ENCODE data around the gene C1orf21.
A peak's percentile ranks its signal among the peaks of the same experiment; 100 is the strongest.

C1orf21 gene

GRCh38 chr1:184437291-184437690 is 50.5 kb downstream of the C1orf21 start:
- Histone ChIP-seq H3K9me3 (ENCODE audit: control insufficient read depth in 1 of 2, low read length in 2 of 2) (no peaks in the 10 kb centered on the region), H3K27ac (ENCODE audit: low read depth, low read length) (no peak overlapping the region), H3K4me1 (ENCODE audit: control insufficient read depth in 1 of 2, insufficient read depth in 2 of 2, low read length in 2 of 2) (peaks cover 24 to 27% of the 10 kb centered on the region in 2 donors), H3K9ac (ENCODE audit: low read depth in 1 of 2, low read length in 2 of 2) (no peak overlapping the region), H3K27me3 (ENCODE audit: control insufficient read depth in 1 of 2, insufficient read depth in 2 of 2, low read length in 2 of 2) (no peaks in the 10 kb centered on the region), H3K4me3 (ENCODE audit: low read depth in 1 of 2, low read length in 2 of 2) (peak overlapping the region in 1 of 2 donors; percentile 30), H3K36me3 (ENCODE audit: control insufficient read depth in 1 of 2, insufficient read depth in 2 of 2, low read length in 2 of 2) (no peaks in the 10 kb centered on the region)

DNA sequence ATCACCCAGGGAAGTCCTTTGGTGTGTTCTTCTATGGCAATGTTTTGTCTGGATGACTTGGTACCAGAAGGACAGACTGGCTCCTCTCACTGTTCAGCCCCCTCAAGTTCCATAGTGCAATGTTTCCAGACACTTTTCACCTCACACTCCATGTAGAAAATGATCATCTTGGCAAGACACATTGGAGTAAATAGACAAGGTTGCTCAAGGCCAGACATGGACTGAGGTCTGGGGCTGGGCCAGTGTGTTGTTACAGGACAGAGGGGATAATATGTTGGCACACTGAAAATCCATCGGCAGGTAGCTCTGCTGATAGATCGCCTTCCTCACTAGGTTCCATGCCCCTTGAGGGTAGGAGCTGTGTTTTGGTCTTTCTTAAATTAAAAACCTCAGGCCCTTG is 51.5 kb downstream of the C1orf21 start:
- Histone ChIP-seq H3K4me1 (ENCODE audit: control insufficient read depth in 1 of 2, insufficient read depth in 2 of 2, low read length in 2 of 2) (peaks cover 33 to 36% of the 10 kb centered on the region in 2 donors), H3K27ac (ENCODE audit: low read depth, low read length) (no peak overlapping the region)

GRCh38 chr1:184442260-184442659 is 55.4 kb downstream of the C1orf21 start:
- H3K27me3 ChIP-seq (ENCODE audit: control insufficient read depth in 1 of 2, insufficient read depth in 2 of 2, low read length in 2 of 2): no peaks in the 10 kb centered on the region
- no peaks in the 10 kb centered on the region for H3K9me3 ChIP-seq (ENCODE audit: control insufficient read depth in 1 of 2, low read length in 2 of 2)
- H3K27ac ChIP-seq (ENCODE audit: low read depth, low read length): no peak overlapping the region
- H3K4me3 ChIP-seq (ENCODE audit: low read depth in 1 of 2, low read length in 2 of 2): no peak overlapping the region
- H3K9ac ChIP-seq (ENCODE audit: low read depth in 1 of 2, low read length in 2 of 2): no peak overlapping the region
- H3K4me1 ChIP-seq (ENCODE audit: control insufficient read depth in 1 of 2, insufficient read depth in 2 of 2, low read length in 2 of 2): peaks cover 23 to 33% of the 10 kb centered on the region in 2 donors
- H3K36me3 ChIP-seq (ENCODE audit: control insufficient read depth in 1 of 2, insufficient read depth in 2 of 2, low read length in 2 of 2): no peaks in the 10 kb centered on the region

More for the DNA sequence above, 51.5 kb downstream of the C1orf21 start:
- Histone ChIP-seq H3K9me3 (ENCODE audit: control insufficient read depth in 1 of 2, low read length in 2 of 2) (no peaks in the 10 kb centered on the region), H3K36me3 (ENCODE audit: control insufficient read depth in 1 of 2, insufficient read depth in 2 of 2, low read length in 2 of 2) (no peaks in the 10 kb centered on the region), H3K9ac (ENCODE audit: low read depth in 1 of 2, low read length in 2 of 2) (no peak overlapping the region), H3K27me3 (ENCODE audit: control insufficient read depth in 1 of 2, insufficient read depth in 2 of 2, low read length in 2 of 2) (no peaks in the 10 kb centered on the region), H3K4me3 (ENCODE audit: low read depth in 1 of 2, low read length in 2 of 2) (no peak overlapping the region)

GRCh38 chr1:184443201-184443600 is 56.4 kb downstream of the C1orf21 start:
- no peak overlapping the region for H3K9ac ChIP-seq (ENCODE audit: low read depth in 1 of 2, low read length in 2 of 2)
- H3K4me3 ChIP-seq (ENCODE audit: low read depth in 1 of 2, low read length in 2 of 2): no peak overlapping the region
- no peak overlapping the region for H3K27ac ChIP-seq (ENCODE audit: low read depth, low read length)
- no peaks in the 10 kb centered on the region for H3K27me3 ChIP-seq (ENCODE audit: control insufficient read depth in 1 of 2, insufficient read depth in 2 of 2, low read length in 2 of 2)
- H3K9me3 ChIP-seq (ENCODE audit: control insufficient read depth in 1 of 2, low read length in 2 of 2): no peaks in the 10 kb centered on the region
- H3K4me1 ChIP-seq (ENCODE audit: control insufficient read depth in 1 of 2, insufficient read depth in 2 of 2, low read length in 2 of 2): peaks cover 20 to 29% of the 10 kb centered on the region in 2 donors
- no peaks in the 10 kb centered on the region for H3K36me3 ChIP-seq (ENCODE audit: control insufficient read depth in 1 of 2, insufficient read depth in 2 of 2, low read length in 2 of 2)

DNA sequence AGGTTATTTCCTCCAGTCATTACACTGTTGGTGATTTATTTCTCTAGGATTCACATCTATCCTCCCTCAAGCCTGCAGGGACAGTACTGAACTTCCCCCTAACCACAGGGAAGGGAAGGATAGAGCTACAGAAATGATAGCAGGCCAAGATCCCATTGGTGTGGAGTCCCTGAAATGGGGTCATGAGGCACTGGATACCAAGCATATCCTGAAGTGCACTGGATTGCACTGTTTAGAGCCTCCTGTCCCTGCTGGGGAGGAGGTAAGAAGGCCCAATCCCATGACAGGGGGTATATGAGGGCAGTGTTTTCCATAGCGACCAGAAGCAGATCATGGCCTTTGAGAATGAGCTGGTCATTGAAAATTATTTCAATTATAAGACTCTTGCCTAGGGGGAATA is 56.8 kb downstream of the C1orf21 start:
- Histone ChIP-seq H3K4me3 (ENCODE audit: low read depth in 1 of 2, low read length in 2 of 2) (no peak overlapping the region), H3K4me1 (ENCODE audit: control insufficient read depth in 1 of 2, insufficient read depth in 2 of 2, low read length in 2 of 2) (peaks cover 20 to 25% of the 10 kb centered on the region in 2 donors), H3K27ac (ENCODE audit: low read depth, low read length) (no peak overlapping the region), H3K9me3 (ENCODE audit: control insufficient read depth in 1 of 2, low read length in 2 of 2) (no peaks in the 10 kb centered on the region), H3K36me3 (ENCODE audit: control insufficient read depth in 1 of 2, insufficient read depth in 2 of 2, low read length in 2 of 2) (no peaks in the 10 kb centered on the region), H3K9ac (ENCODE audit: low read depth in 1 of 2, low read length in 2 of 2) (no peak overlapping the region), H3K27me3 (ENCODE audit: control insufficient read depth in 1 of 2, insufficient read depth in 2 of 2, low read length in 2 of 2) (no peaks in the 10 kb centered on the region)

DNA sequence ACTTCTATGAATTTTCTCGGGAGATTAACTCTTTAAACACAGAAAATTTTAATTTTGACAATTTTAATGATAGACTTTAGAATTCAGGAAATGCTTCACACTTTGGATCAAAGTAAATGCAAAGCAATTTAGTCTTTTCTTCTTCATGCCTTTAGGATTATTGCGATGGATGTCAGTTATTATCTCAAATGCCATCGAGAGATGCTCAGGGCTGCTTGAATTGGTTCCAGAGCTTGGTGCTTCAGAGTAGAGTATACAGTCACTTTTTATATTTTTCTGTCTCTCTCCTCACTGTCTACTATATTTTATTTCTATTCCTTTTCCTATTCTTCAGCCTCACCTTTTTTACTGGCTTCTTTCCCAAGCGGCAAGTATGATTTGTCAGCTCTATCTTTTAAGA is 59.2 kb downstream of the C1orf21 start:
- H3K4me3 ChIP-seq (ENCODE audit: low read depth in 1 of 2, low read length in 2 of 2): no peak overlapping the region
- H3K27me3 ChIP-seq (ENCODE audit: control insufficient read depth in 1 of 2, insufficient read depth in 2 of 2, low read length in 2 of 2): no peaks in the 10 kb centered on the region
- peaks cover 20 to 25% of the 10 kb centered on the region in 2 donors for H3K4me1 ChIP-seq (ENCODE audit: control insufficient read depth in 1 of 2, insufficient read depth in 2 of 2, low read length in 2 of 2)
- H3K9me3 ChIP-seq (ENCODE audit: control insufficient read depth in 1 of 2, low read length in 2 of 2): no peaks in the 10 kb centered on the region
- no peaks in the 10 kb centered on the region for H3K36me3 ChIP-seq (ENCODE audit: control insufficient read depth in 1 of 2, insufficient read depth in 2 of 2, low read length in 2 of 2)
- no peak overlapping the region for H3K9ac ChIP-seq (ENCODE audit: low read depth in 1 of 2, low read length in 2 of 2)
- H3K27ac ChIP-seq (ENCODE audit: low read depth, low read length): no peak overlapping the region

DNA sequence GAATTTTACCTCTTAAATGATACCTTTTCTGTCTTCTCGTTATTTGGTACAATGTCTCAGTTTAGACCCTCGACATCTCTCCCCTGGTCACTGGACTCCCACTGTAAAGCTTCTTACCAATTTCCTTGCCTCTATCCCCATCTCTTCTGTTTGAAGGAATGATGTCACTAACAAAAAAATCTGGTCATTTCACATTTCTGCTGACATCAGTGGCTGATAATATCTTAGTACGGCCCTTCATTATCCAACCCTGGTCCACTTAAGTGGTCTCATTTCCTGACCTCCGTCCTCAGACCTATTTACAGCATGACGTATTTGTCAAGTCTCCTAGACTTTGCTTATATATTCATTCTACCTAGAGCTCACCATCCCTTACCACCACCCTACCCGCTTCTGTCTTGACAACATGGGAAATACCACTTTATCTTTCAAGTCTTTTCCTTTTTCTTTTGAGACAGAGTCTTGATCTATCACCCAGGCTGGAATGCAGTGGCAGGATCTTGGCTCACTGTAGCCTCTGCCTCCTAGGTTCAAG is 60.9 kb downstream of the C1orf21 start:
- Histone ChIP-seq H3K4me1 (ENCODE audit: control insufficient read depth in 1 of 2, insufficient read depth in 2 of 2, low read length in 2 of 2) (peaks cover 8 to 15% of the 10 kb centered on the region in 2 donors), H3K27ac (ENCODE audit: low read depth, low read length) (no peak overlapping the region), H3K9me3 (ENCODE audit: control insufficient read depth in 1 of 2, low read length in 2 of 2) (no peaks in the 10 kb centered on the region), H3K27me3 (ENCODE audit: control insufficient read depth in 1 of 2, insufficient read depth in 2 of 2, low read length in 2 of 2) (no peaks in the 10 kb centered on the region), H3K9ac (ENCODE audit: low read depth in 1 of 2, low read length in 2 of 2) (no peak overlapping the region), H3K36me3 (ENCODE audit: control insufficient read depth in 1 of 2, insufficient read depth in 2 of 2, low read length in 2 of 2) (no peaks in the 10 kb centered on the region), H3K4me3 (ENCODE audit: low read depth in 1 of 2, low read length in 2 of 2) (no peak overlapping the region)

- no peaks in the 10 kb centered on the region for H3K9me3 ChIP-seq (ENCODE audit: control insufficient read depth in 1 of 2, low read length in 2 of 2)
- H3K36me3 ChIP-seq (ENCODE audit: control insufficient read depth in 1 of 2, insufficient read depth in 2 of 2, low read length in 2 of 2): no peaks in the 10 kb centered on the region
- H3K4me3 ChIP-seq (ENCODE audit: low read depth in 1 of 2, low read length in 2 of 2): no peak overlapping the region
- H3K27me3 ChIP-seq (ENCODE audit: control insufficient read depth in 1 of 2, insufficient read depth in 2 of 2, low read length in 2 of 2): no peaks in the 10 kb centered on the region
- H3K27ac ChIP-seq (ENCODE audit: low read depth, low read length): no peak overlapping the region
- H3K9ac ChIP-seq (ENCODE audit: low read depth in 1 of 2, low read length in 2 of 2): no peak overlapping the region
- peaks cover 4 to 8% of the 10 kb centered on the region in 2 donors for H3K4me1 ChIP-seq (ENCODE audit: control insufficient read depth in 1 of 2, insufficient read depth in 2 of 2, low read length in 2 of 2)
Measured at GRCh38 chr1:184449916-184450315, 63.1 kb downstream of the C1orf21 start.

DNA sequence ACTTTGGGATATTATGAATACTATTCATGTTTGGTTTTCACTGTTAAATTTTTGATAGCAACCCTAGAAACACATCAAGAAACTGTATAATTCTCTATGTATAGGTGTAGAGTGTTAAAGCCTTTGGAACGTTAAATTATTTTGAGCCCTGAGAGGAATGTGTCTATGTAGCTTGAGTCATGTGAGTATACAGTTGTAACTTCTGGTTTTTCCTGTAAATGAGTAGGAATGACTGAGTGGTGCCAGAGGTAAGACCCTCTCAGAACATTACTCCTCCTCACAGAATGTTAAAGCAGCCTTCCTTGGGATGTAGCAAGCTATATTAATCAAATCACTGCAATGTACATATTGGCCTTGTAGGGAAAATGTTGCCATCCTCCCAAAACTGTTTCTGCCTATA is 69.0 kb downstream of the C1orf21 start:
- Histone ChIP-seq H3K9me3 (ENCODE audit: control insufficient read depth in 1 of 2, low read length in 2 of 2) (no peaks in the 10 kb centered on the region), H3K36me3 (ENCODE audit: control insufficient read depth in 1 of 2, insufficient read depth in 2 of 2, low read length in 2 of 2) (no peaks in the 10 kb centered on the region), H3K9ac (ENCODE audit: low read depth in 1 of 2, low read length in 2 of 2) (no peak overlapping the region), H3K27me3 (ENCODE audit: control insufficient read depth in 1 of 2, insufficient read depth in 2 of 2, low read length in 2 of 2) (no peaks in the 10 kb centered on the region), H3K4me1 (ENCODE audit: control insufficient read depth in 1 of 2, insufficient read depth in 2 of 2, low read length in 2 of 2) (peaks cover 6 to 11% of the 10 kb centered on the region in 2 donors), H3K27ac (ENCODE audit: low read depth, low read length) (no peak overlapping the region), H3K4me3 (ENCODE audit: low read depth in 1 of 2, low read length in 2 of 2) (no peak overlapping the region)

GRCh38 chr1:184456189-184456588 is 69.4 kb downstream of the C1orf21 start:
- H3K4me1 ChIP-seq (ENCODE audit: control insufficient read depth in 1 of 2, insufficient read depth in 2 of 2, low read length in 2 of 2): peaks cover 10 to 11% of the 10 kb centered on the region in 2 donors
- no peak overlapping the region for H3K9ac ChIP-seq (ENCODE audit: low read depth in 1 of 2, low read length in 2 of 2)
- no peaks in the 10 kb centered on the region for H3K27me3 ChIP-seq (ENCODE audit: control insufficient read depth in 1 of 2, insufficient read depth in 2 of 2, low read length in 2 of 2)
- H3K36me3 ChIP-seq (ENCODE audit: control insufficient read depth in 1 of 2, insufficient read depth in 2 of 2, low read length in 2 of 2): no peaks in the 10 kb centered on the region
- no peak overlapping the region for H3K4me3 ChIP-seq (ENCODE audit: low read depth in 1 of 2, low read length in 2 of 2)
- H3K27ac ChIP-seq (ENCODE audit: low read depth, low read length): no peak overlapping the region
- H3K9me3 ChIP-seq (ENCODE audit: control insufficient read depth in 1 of 2, low read length in 2 of 2): no peaks in the 10 kb centered on the region

- H3K27me3 ChIP-seq (ENCODE audit: control insufficient read depth in 1 of 2, insufficient read depth in 2 of 2, low read length in 2 of 2): no peaks in the 10 kb centered on the region
- no peak overlapping the region for H3K4me3 ChIP-seq (ENCODE audit: low read depth in 1 of 2, low read length in 2 of 2)
- no peak overlapping the region for H3K9ac ChIP-seq (ENCODE audit: low read depth in 1 of 2, low read length in 2 of 2)
- H3K36me3 ChIP-seq (ENCODE audit: control insufficient read depth in 1 of 2, insufficient read depth in 2 of 2, low read length in 2 of 2): no peaks in the 10 kb centered on the region
- H3K27ac ChIP-seq (ENCODE audit: low read depth, low read length): no peak overlapping the region
- peaks cover 18 to 23% of the 10 kb centered on the region in 2 donors for H3K4me1 ChIP-seq (ENCODE audit: control insufficient read depth in 1 of 2, insufficient read depth in 2 of 2, low read length in 2 of 2)
- no peaks in the 10 kb centered on the region for H3K9me3 ChIP-seq (ENCODE audit: control insufficient read depth in 1 of 2, low read length in 2 of 2)
Measured at GRCh38 chr1:184457500-184457899, 70.7 kb downstream of the C1orf21 start.
